Activated naive CD4-positive, alpha-beta T cell treated with anti-CD3 and anti-CD28 coated beads, Interleukin-2, amount 50 U/mL, for 72 hours (primary cell): ENCODE data around the gene NKAIN2. TPM values are rescaled to one million over a fixed set of nuclear protein-coding genes. Genes with fewer than 3 reads are reported as not detected.

Experiments used
- ATAC-seq, 2 donors: fragments of 150-1000 bp; cut with Tn5 transposase; 2 replicates each; pipeline ENCODE4 v1.10.0; 2021; ENCODE audit warnings: mild to moderate bottlenecking in 2 of 2, moderate library complexity in 2 of 2
- DNase-seq, 2 donors: peaks; one replicate each; pipeline ENCODE4 v3.0.0; 2021 to 2022; ENCODE audit warnings: low spot score in 2 of 2
- H3K27ac Mint-ChIP-seq, 2 donors: one replicate each; pipeline ENCODE4 v1.8.0; 2022; ENCODE audit warnings: mild to moderate bottlenecking in 2 of 2, mixed read lengths in 2 of 2
- H3K36me3 Mint-ChIP-seq, 2 donors: one replicate each; pipeline ENCODE4 v1.8.0; 2022; ENCODE audit warnings: mixed read lengths in 2 of 2
- H3K9me3 Mint-ChIP-seq, 2 donors: one replicate each; pipeline ENCODE4 v1.8.0; 2022; ENCODE audit warnings: mixed read lengths in 2 of 2
- total RNA-seq, 2 donors: library from RNA; stranded (reverse); gene quantifications; one replicate each; pipeline ENCODE4 v1.2.3, GENCODE V29; 2022

Gene NKAIN2
- not detected for total RNA-seq

DNA sequence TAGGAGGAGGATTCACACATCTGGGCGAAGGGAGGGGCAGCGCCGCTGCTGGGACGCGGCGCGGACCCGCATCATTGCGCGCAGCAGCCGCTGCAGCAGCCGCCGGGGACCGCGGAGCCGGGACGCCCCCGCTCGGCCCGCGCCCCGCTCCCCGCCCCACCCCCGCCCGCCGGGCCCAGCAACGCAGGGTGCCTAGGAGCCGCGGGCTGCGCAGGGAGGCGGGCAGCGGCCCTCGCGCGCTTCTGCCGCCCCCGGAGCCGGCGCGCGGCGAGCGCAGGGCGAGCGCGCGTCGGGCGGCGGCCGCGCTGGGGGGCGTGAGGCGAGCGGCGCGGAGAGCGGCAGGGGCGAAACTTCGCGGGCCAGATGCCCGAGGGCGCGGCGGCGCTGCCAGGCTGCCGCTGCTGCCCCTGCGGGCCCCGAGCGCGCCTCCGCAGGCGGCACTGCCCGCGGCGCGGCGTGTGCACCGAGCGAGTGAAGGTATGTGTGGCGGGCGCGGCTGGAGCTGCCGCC is at the start of gene NKAIN2:
TSS of gene NKAIN2 (plus strand) at position 362 of the 510 bp plus-strand sequence.
- DNase-seq: no peak
- Mint-ChIP-seq H3K9me3 (no peaks in the 10 kb centered on the region), H3K36me3 (peaks cover 0 to 11% of the 10 kb centered on the region in 2 donors), H3K27ac (no peak within 1 kb of the TSS)
- ATAC-seq: peak in 1 of 2 donors; percentile 46

DNA sequence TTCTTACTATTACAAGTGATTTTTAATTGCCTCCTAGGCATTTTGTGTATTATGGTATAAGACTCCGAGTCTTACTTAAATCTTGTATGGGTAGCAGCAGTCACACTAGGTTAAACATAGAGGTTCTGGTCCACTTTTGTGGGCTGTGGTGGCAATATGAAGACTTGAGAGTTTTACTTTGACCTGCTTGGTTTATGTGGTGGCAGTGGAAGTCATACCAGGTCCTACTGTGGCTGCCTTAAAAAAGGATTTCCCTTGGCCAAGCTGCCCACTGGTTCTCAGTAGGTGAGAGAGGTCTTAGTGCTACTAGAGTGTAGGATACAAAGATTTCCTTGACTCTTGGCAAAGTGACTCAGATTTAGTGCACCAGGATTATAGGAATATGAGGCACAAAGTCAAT is 44.2 kb upstream of the NKAIN2 start:
- Mint-ChIP-seq H3K9me3 (no peaks in the 10 kb centered on the region), H3K27ac (no peak overlapping the region), H3K36me3 (no peaks in the 10 kb centered on the region)
- DNase-seq (no peak), ATAC-seq (no peak)

DNA sequence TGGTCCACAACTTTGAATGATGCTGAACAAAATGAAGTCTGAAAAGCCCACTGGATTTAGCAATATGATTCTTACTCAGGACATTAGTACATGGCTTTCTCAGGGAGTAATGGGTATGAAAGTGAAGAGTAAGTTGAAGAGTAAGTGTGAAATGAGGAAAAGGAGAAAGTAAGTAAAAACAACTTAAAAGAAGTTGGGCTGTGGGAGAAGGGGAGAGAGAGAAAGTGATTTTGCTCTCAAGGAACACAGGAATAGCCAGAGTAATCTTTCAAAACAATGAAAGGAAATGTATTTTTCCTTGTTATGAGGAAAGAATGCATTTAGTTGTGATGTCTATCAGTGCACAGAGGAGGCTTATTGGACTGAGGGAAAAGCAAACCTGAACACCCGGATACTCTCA is 39.8 kb upstream of the NKAIN2 start:
- DNase-seq (no peak), ATAC-seq (no peak)
- Mint-ChIP-seq H3K27ac (no peak overlapping the region), H3K36me3 (no peaks in the 10 kb centered on the region), H3K9me3 (peaks cover 0 to 4% of the 10 kb centered on the region in 2 donors)

DNA sequence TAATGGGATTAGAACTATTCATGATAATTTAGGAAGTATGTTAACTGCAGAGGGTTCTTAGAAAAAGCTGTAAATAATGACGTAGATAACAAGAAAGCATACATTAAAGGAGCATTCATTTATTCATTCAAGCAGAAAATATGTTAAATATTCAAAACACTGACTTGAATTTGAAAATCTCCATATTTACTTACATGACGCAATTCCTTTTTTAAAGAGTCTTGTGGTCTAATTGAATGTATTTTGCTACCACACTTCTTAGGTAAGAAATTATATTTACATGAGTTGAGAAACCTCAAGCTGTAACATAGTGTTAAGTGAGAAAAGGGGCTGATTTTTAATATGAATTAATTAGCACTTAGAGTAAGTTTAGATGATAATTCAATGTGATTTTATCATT is 38.9 kb upstream of the NKAIN2 start:
- no peak for ATAC-seq
- Mint-ChIP-seq H3K27ac (no peak overlapping the region), H3K36me3 (no peaks in the 10 kb centered on the region), H3K9me3 (peaks cover 0 to 9% of the 10 kb centered on the region in 2 donors)
- no peak for DNase-seq

DNA sequence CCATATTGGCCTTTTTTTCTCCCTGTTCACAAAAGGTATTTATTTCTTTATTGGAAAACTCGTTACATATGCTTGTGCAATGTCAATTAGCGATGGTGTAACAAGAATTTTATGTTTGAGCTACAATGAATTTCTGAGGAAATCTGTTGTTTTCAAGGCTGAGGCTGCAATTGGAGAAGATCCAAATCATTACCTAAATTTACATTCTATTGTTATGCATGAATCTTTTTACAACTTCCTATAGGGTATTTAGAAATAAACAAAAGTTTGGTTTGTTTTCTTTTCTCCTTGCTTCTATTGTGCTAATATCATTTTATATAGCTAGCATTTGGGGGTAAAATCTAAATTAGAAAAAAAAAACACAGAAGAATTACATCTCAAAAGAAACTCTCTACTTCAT is 34.7 kb upstream of the NKAIN2 start:
- ATAC-seq: no peak

DNA sequence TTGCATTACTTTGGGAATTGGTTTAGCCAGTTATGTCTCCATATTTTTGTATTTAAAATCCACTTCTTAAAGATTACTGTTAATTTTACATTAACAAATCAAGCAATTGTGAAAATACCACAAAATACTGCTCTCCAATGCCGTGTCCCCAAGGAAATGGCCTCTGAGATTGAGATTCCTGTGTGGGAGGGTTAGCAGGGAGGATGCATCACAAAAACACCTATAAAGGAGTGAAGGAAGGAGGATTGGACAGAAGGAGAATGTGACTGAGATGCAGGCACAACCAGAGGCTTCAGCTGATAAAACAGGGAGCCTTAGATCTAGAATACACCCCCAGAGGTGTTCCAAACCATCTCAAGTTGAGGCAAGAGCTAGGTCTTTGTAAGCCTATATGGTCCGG is 34.2 kb upstream of the NKAIN2 start:
- DNase-seq (no peak), ATAC-seq (no peak)
- Mint-ChIP-seq H3K36me3 (no peaks in the 10 kb centered on the region), H3K27ac (no peak overlapping the region), H3K9me3 (peaks cover 0 to 15% of the 10 kb centered on the region in 2 donors)

More for the DNA sequence above, 34.7 kb upstream of the NKAIN2 start:
- Mint-ChIP-seq H3K9me3 (peaks cover 0 to 15% of the 10 kb centered on the region in 2 donors), H3K36me3 (no peaks in the 10 kb centered on the region), H3K27ac (no peak overlapping the region)
- no peak for DNase-seq

DNA sequence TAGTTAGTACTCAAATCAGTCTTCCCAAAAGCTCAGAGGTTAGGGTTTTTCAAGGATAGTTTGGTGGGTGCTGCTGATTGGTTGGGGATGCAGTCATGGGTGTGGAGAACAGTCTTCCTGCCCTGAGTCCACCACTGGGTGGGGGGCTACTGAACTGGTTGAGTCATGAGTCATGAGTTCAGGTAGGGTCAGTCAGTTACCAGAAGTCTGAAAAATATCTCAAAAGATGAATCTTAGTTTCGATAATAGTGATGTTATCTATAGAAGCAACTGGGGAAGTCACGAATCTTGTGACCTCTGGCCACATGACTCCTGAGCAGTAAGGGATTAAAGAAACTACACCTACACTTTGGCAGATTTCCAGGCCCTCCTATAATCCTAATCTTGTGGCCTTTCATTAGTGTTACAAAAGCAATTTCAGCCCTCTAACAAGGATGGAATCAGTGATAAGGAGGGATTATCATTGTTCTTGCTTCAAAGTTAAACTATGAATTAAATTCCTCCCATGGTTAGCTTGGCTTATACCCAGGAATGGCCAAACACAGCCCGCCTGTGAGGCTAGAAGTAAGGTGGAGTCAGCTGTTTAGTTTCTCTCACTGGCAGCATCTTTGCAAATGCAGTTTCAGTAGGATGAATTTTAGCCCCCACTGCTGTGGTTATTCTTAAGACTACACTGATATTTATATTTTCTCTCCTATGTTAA is 33.3 kb upstream of the NKAIN2 start:
- DNase-seq (no peak), ATAC-seq (no peak)
- no peak overlapping the region for H3K27ac Mint-ChIP-seq
- no peaks in the 10 kb centered on the region for H3K36me3 Mint-ChIP-seq
- H3K9me3 Mint-ChIP-seq: peaks cover 0 to 15% of the 10 kb centered on the region in 2 donors

DNA sequence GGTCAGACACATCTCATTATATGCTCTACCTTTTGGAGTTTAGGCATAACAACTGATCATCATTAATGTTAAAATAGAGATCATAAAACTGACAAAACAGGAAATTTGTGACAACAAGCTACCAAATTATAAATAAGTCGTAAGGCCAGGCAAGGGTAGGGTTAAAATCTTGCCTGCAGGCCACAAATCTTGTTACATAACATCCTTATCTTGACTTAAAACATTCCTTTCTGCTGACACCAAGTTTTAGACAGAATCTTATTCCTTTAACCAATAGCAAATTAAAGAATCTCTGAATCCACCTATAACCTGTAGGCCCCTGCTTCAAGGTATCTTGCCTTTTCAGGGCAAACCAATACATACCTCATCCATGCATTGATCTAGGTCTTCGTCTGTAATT is 32.5 kb upstream of the NKAIN2 start:
- H3K36me3 Mint-ChIP-seq: no peaks in the 10 kb centered on the region
- no peak for DNase-seq
- H3K9me3 Mint-ChIP-seq: peaks cover 0 to 15% of the 10 kb centered on the region in 2 donors
- no peak for ATAC-seq
- H3K27ac Mint-ChIP-seq: no peak overlapping the region

DNA sequence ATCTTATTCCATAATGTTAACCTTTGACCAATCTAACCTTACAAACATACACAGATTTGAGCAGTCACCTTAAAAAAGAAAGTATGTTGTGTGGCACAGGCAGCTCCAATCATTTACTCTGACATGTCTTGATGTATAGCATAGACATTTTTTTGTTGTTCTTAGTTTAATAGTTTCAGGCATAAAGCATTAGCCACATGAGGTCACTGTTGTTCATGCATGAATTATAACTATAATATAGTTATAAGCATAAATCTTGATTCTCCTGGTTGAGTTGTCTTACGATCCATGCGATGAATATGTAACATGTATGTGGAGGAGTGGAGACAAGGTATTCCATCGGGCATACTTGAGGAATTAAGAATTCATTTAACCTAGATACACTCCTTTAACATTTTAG is 26.1 kb upstream of the NKAIN2 start:
- Mint-ChIP-seq H3K27ac (no peak overlapping the region), H3K9me3 (no peaks in the 10 kb centered on the region), H3K36me3 (no peaks in the 10 kb centered on the region)
- no peak for DNase-seq
- ATAC-seq: no peak

DNA sequence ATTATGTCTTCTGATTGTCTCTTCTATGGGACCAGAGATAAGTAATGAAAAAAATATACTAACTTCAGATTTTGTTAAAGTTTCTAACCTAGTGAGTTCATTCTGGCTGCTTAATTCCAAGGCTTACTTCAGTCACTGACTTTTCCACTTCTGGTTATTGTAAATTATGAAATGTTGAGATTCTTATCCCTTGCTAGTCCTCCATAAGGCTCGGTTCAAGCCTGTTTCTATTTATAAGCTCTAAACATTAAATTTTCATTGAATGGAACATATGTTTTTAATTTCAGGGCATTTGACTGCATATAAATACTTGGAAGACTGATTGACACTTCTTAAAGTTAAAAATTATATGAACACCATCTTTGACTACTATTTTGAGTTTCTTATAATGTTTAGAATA is 23.6 kb upstream of the NKAIN2 start:
- DNase-seq (no peak), ATAC-seq (no peak)
- H3K36me3 Mint-ChIP-seq: no peaks in the 10 kb centered on the region

DNA sequence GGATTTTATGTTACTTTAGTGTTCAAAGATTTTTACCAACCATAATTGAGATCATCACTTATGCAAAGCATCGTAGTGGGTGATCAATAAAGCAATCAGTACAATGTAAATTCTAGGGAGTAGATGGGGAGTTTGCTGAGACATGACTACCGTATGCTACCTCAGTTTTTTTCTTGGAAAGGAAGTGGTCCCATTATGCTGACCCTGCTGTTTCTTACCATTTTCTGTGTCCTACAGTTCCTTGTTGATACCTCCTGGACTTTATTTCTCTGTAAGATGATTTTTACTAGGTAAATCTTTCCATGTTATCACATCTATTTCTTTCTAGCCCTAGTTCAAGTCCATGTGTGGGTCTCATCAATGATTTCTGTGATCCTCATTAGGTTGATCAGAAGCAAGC is 19.3 kb upstream of the NKAIN2 start:
- H3K27ac Mint-ChIP-seq: no peak overlapping the region

More for the DNA sequence above, 23.6 kb upstream of the NKAIN2 start:
- Mint-ChIP-seq H3K9me3 (no peaks in the 10 kb centered on the region), H3K27ac (no peak overlapping the region)

DNA sequence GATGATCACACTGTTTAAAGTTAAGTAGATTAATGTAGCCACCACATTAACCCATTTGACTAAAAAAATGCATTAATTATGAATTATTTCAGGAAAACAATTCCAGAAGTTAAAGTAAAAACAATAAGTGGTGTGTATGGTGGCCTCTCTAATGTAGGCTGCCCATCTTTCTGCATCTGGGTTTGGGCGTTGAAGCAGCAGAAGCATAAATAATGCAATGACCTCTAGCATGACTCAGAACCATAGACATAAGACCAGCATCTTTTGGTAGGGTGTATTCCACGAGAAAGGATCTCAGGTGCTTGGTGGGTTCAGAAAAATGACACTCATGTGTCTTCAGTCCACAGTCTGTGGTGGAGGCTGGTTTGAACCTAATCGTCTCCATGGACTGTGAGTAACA is 18.6 kb upstream of the NKAIN2 start:
- DNase-seq (no peak), ATAC-seq (no peak)
- H3K36me3 Mint-ChIP-seq: no peaks in the 10 kb centered on the region
- H3K9me3 Mint-ChIP-seq: peaks cover 6 to 7% of the 10 kb centered on the region in 2 donors
- H3K27ac Mint-ChIP-seq: no peak overlapping the region

More for the DNA sequence above, 19.3 kb upstream of the NKAIN2 start:
- H3K36me3 Mint-ChIP-seq: no peaks in the 10 kb centered on the region
- peaks cover 4 to 6% of the 10 kb centered on the region in 2 donors for H3K9me3 Mint-ChIP-seq
- no peak for ATAC-seq
- no peak for DNase-seq

DNA sequence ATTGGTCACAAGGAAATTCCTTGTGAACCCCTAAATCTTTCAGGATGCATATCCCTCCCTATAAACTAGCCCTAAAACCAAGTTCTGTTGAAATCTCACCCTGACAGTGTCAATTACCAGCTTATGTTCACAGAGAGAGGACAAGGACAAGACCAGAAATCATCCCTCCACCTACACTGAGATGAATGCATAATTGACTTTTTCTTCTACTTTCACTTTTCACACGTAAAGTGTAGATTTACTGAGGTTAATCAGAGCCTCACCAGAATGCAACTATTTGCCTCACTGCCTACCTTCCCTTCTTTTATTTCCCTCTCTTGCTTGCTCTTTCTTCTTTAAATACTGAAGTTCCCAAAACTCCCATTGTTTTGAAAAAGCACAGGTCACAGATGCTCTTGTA is 15.3 kb upstream of the NKAIN2 start:
- DNase-seq: no peak
- no peak for ATAC-seq
- H3K9me3 Mint-ChIP-seq: peaks cover 6 to 7% of the 10 kb centered on the region in 2 donors

DNA sequence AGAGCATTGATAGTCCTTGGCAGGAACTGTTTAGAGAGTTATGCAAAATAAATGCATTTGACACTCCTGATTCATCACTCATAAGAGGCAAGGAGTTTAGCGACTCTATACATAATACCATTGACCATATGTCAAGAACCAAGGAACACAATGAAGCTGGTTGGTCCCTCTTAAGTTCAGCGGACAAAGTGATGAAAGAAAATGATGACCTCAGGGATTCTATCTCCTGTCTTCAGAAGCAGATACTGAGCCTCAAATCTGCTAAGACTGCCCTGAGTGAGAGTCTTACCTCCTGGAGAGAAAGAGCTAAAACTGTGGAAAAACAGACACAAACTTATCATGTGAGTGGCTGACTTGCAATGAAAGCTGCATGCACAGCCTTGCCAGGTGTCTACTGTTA is 9.5 kb upstream of the NKAIN2 start:
- Mint-ChIP-seq H3K9me3 (peaks cover 0 to 13% of the 10 kb centered on the region in 2 donors), H3K36me3 (no peaks in the 10 kb centered on the region), H3K27ac (no peak overlapping the region)
- no peak for DNase-seq
- ATAC-seq: no peak

More for the DNA sequence above, 15.3 kb upstream of the NKAIN2 start:
- no peaks in the 10 kb centered on the region for H3K36me3 Mint-ChIP-seq
- H3K27ac Mint-ChIP-seq: no peak overlapping the region

DNA sequence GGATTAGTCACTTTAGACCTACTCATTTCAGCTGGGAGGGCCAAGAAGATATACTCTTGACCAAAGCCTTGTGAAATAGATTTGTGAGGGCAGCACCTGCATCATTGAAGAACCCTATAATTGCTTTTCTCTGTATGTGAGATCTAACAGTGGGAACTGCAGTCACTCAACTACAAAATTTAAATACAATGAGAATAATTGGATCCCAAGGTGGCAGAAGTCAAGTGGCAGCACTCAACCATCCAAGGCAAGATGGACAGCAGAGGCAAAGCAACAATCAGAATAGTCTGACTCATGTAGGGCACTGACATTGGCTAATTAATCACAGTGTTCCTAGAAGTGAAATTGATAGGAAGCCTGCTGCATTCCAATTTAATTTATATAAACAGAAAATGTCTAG is 8.9 kb upstream of the NKAIN2 start:
- Mint-ChIP-seq H3K36me3 (no peaks in the 10 kb centered on the region), H3K9me3 (peaks cover 0 to 9% of the 10 kb centered on the region in 2 donors), H3K27ac (no peak overlapping the region)
- DNase-seq (no peak), ATAC-seq (no peak)

DNA sequence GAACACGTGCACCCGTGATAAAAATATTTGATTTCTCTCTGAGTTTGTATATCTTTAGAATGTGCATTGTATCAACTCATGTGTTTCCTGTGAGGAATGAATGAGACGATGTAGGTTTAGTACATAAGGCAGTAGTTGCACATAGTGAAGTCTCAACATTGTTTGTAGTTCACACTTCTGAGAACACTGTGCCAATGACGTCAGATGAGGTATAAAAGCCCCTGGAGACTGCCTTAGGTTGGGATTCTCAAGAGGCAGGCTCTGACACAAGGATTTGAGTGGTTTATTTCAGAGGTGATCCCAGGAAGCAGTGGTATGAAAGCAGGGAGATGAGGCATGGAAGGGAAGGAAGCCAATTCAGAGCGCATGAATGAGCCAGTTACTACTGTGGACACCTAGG is 2.6 kb upstream of the NKAIN2 start:
- peaks cover 0 to 1% of the 10 kb centered on the region in 2 donors for H3K9me3 Mint-ChIP-seq
- H3K36me3 Mint-ChIP-seq: peaks cover 0 to 11% of the 10 kb centered on the region in 2 donors
- DNase-seq: no peak
- H3K27ac Mint-ChIP-seq: no peak overlapping the region
- ATAC-seq: no peak

DNA sequence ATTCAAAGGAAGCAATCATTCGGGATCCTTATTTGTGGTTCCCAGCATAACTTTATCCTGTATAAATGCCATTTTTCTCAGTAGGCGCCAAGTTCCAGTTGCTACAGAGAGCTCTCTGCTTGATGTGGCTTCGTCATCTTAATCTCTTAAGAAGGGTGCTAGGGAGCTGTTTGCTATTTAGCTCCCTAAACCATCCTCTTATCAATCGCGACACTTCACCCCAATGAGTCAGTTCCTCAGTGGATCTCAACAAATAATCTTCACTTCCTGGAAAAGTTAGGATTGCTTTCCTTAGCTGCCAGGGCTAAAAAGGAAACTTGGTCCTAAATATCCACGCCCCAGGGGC is 1.3 kb upstream of the NKAIN2 start:
- Mint-ChIP-seq H3K36me3 (peaks cover 0 to 11% of the 10 kb centered on the region in 2 donors), H3K27ac (no peak overlapping the region), H3K9me3 (no peaks in the 10 kb centered on the region)
- no peak for DNase-seq
- peak in 1 of 2 donors; percentile 28 for ATAC-seq
